ENCODE data around the gene BTG4. TPM values are rescaled to one million over a fixed set of nuclear protein-coding genes. Genes with fewer than 3 reads are reported as not detected.
A peak's percentile ranks its signal among the peaks of the same experiment; 100 is the strongest.

The BTG4 gene
- total and polyA plus RNA-seq, 2 experiments from 2014 or later: 0.33 TPM; not detected in 1

DNA sequence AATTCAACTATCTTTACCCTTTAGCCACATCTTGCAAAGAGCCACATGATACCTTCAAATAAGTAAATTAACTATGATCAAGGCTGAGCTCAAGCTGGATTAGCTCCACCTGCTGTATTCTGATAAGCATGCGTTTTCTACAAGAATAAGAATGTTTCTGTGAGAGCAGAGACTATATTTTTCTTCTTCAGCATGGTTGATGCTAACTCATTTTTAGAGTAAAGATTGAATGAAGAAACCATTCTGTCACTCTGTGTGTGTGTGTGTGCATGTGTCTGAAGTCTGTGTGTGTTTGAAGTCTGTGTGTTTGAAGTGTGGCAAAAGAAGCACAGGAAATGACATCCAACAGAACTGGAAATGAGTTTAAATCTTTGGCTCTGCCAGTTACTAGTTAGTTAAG is 16.4 kb upstream of the BTG4 start:
- Histone ChIP-seq H3K79me2 (ENCODE audit: insufficient read depth) (no peaks in the 10 kb centered on the region), H3K4me1 (ENCODE audit: insufficient read depth) (peaks cover 53% of the 10 kb centered on the region), H3K9ac (no peak overlapping the region), H3K27me3 (replicated peaks; ENCODE audit: insufficient read depth) (no peaks in the 10 kb centered on the region), H3K9me2 (ENCODE audit: insufficient read depth) (no peaks in the 10 kb centered on the region), H3K27ac (no peak overlapping the region), H3K9me3 (ENCODE audit: low read depth) (no peaks in the 10 kb centered on the region), H3K4me2 (ENCODE audit: unreplicated experiment) (no peak overlapping the region), H3F3A (ENCODE audit: insufficient read depth) (peaks cover 38% of the 10 kb centered on the region), H2AFZ (peak overlapping the region; percentile 5; the same call in 1 of the 2 replicates), H3K36me3 (ENCODE audit: low read depth) (no peaks in the 10 kb centered on the region), H4K20me1 (ENCODE audit: insufficient read depth) (no peaks in the 10 kb centered on the region), H3K4me3 (no peak overlapping the region)
- in situ Hi-C loops (cut with MboI): no loop called here
- TF ChIP-seq EZH2 (IDR thresholded peaks at IDR 0.05; ENCODE audit: insufficient read depth, poor library complexity, severe bottlenecking) (no peak), EZH2phosphoT487 (IDR thresholded peaks at IDR 0.05; ENCODE audit: insufficient read depth, low read depth) (no peak)
- 56 to 65% methylated on average over 1 of the region's 1 CpG for WGBS, 2 experiments (ENCODE audit: low coverage in 1 of 2, low lambda C conversion rate in 2 of 2, missing lambda C conversion rate in 2 of 2)
- DNase-seq: no peak

DNA sequence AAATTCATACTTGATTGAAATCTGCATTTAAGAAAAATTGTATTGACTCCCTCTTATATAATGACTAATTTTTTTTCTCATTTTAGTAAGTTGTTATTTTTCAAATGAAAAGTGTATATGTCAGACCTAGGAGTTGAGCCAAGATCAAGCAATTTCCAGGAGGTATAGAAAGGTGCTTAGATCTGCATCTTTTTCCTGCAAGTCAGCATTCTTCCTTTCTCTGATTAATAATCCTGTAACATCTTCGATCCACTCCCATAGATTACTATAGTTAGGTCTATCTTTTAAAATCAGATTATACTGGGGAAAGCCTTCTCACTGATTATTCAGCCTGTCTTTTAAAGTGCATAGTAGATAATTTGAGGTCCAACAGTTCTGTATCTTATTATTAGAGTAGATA is 15.1 kb upstream of the BTG4 start:
- in situ Hi-C loops (cut with MboI): no loop called here
- WGBS, 2 experiments (ENCODE audit: low coverage in 1 of 2, low lambda C conversion rate in 2 of 2, missing lambda C conversion rate in 2 of 2): 92 to 94% methylated on average over 1 of the region's 1 CpG
- H3K9ac ChIP-seq: no peak overlapping the region
- H3K27ac ChIP-seq: no peak overlapping the region
- no peak for TF ChIP-seq EZH2 (IDR thresholded peaks at IDR 0.05; ENCODE audit: insufficient read depth, poor library complexity, severe bottlenecking)
- H3F3A ChIP-seq (ENCODE audit: insufficient read depth): peaks cover 35% of the 10 kb centered on the region
- H3K36me3 ChIP-seq (ENCODE audit: low read depth): no peaks in the 10 kb centered on the region
- H2AFZ ChIP-seq: no peak overlapping the region
- no peaks in the 10 kb centered on the region for H3K9me3 ChIP-seq (ENCODE audit: low read depth)
- no peaks in the 10 kb centered on the region for H4K20me1 ChIP-seq (ENCODE audit: insufficient read depth)
- no peak overlapping the region for H3K4me3 ChIP-seq
- H3K79me2 ChIP-seq (ENCODE audit: insufficient read depth): no peaks in the 10 kb centered on the region
- no peaks in the 10 kb centered on the region for H3K9me2 ChIP-seq (ENCODE audit: insufficient read depth)
- peaks cover 51% of the 10 kb centered on the region for H3K4me1 ChIP-seq (ENCODE audit: insufficient read depth)
- no peak overlapping the region for H3K4me2 ChIP-seq (ENCODE audit: unreplicated experiment)
- H3K27me3 ChIP-seq (replicated peaks; ENCODE audit: insufficient read depth): no peaks in the 10 kb centered on the region
- no peak for DNase-seq

DNA sequence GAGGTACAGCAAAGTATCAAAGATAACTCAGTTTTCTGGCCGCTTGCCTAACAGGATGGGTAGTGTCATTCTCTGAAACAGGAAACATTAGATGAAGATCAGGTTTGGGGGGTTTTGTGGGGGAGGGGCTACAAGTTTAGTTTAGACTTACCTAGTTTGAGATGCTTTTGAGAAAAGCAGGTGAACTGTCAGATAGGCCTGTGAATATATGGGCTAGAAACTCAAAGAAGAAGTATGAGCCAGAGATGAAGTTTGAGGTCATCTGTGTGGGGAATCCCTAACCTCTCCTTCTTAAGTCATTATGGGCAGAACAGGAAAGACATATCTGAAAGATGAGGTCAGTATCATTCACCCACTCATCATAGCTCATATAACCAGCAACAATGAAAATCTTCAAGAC is 14.3 kb upstream of the BTG4 start:
- Histone ChIP-seq H3K27ac (peak overlapping the region; percentile 30; the same call in 1 of the 2 replicates), H3K4me3 (no peak overlapping the region), H3K9ac (no peak overlapping the region), H3K27me3 (replicated peaks; ENCODE audit: insufficient read depth) (no peaks in the 10 kb centered on the region), H3K4me1 (ENCODE audit: insufficient read depth) (peaks cover 48% of the 10 kb centered on the region), H4K20me1 (ENCODE audit: insufficient read depth) (no peaks in the 10 kb centered on the region), H3K79me2 (ENCODE audit: insufficient read depth) (no peaks in the 10 kb centered on the region), H3K36me3 (ENCODE audit: low read depth) (no peaks in the 10 kb centered on the region), H3K9me2 (ENCODE audit: insufficient read depth) (no peaks in the 10 kb centered on the region), H2AFZ (no peak overlapping the region), H3K9me3 (ENCODE audit: low read depth) (no peaks in the 10 kb centered on the region), H3F3A (ENCODE audit: insufficient read depth) (peaks cover 29% of the 10 kb centered on the region), H3K4me2 (ENCODE audit: unreplicated experiment) (peak overlapping the region; percentile 17)
- 94 to 97% methylated on average over 1 of the region's 1 CpG for WGBS, 2 experiments (ENCODE audit: low coverage in 1 of 2, low lambda C conversion rate in 2 of 2, missing lambda C conversion rate in 2 of 2)
- TF ChIP-seq EZH2 (IDR thresholded peaks at IDR 0.05; ENCODE audit: insufficient read depth, poor library complexity, severe bottlenecking) (no peak), EZH2phosphoT487 (IDR thresholded peaks at IDR 0.05; ENCODE audit: insufficient read depth, low read depth) (no peak)
- peak; percentile 86 for DNase-seq
- in situ Hi-C loops (cut with MboI): no loop called here

DNA sequence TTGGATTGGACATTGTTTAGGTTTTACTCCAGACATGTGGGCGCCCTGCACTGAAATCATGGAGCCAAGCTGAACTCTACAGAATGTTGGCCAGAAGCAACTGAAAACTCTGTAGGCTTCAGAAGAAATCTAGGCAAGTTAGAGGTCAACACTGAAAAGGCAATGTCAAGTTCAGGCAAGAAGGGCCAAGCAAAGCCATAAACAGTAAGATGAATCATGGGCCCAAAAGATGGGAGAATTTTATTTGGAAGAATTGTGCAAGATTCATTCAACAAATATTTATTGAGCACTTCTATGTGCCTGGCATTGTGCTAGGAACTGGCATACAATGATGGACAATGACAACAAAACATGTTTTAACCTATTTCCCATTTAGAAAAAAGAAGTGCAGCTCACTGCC is 13.3 kb upstream of the BTG4 start:
- Histone ChIP-seq H3K4me3 (no peak overlapping the region), H3F3A (ENCODE audit: insufficient read depth) (peaks cover 25% of the 10 kb centered on the region), H3K9me2 (ENCODE audit: insufficient read depth) (no peaks in the 10 kb centered on the region), H3K27ac (no peak overlapping the region), H3K4me1 (ENCODE audit: insufficient read depth) (peaks cover 48% of the 10 kb centered on the region), H3K9ac (no peak overlapping the region), H3K79me2 (ENCODE audit: insufficient read depth) (no peaks in the 10 kb centered on the region), H3K4me2 (ENCODE audit: unreplicated experiment) (no peak overlapping the region), H3K27me3 (replicated peaks; ENCODE audit: insufficient read depth) (no peaks in the 10 kb centered on the region), H2AFZ (no peak overlapping the region), H3K9me3 (ENCODE audit: low read depth) (no peaks in the 10 kb centered on the region), H4K20me1 (ENCODE audit: insufficient read depth) (no peaks in the 10 kb centered on the region), H3K36me3 (ENCODE audit: low read depth) (no peaks in the 10 kb centered on the region)
- WGBS, 2 experiments (ENCODE audit: low coverage in 1 of 2, low lambda C conversion rate in 2 of 2, missing lambda C conversion rate in 2 of 2): 92 to 100% methylated on average over 1 of the region's 1 CpG
- in situ Hi-C loops (cut with MboI): no loop called here
- TF ChIP-seq EZH2 (IDR thresholded peaks at IDR 0.05; ENCODE audit: insufficient read depth, poor library complexity, severe bottlenecking): no peak
- no peak for TF ChIP-seq EZH2phosphoT487 (IDR thresholded peaks at IDR 0.05; ENCODE audit: insufficient read depth, low read depth)
- DNase-seq: no peak

DNA sequence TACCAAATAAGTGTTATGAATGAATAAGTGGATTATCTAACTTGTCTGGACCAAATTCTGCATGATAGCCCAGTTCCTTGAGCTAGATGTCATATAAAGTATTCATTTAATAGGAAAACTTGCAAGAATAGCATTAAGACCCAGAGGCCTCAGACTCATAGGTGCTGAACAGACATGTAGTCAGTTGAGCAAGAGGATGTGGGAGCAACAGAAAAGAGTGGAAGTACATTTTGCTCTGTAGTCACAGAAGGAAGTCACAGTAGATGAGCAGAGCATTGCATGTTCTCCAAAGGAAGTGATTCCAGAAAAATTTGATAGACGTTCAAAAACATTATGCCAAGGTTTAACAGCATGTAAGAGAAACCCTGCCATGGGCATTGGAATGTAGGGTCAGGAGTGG is 11.9 kb upstream of the BTG4 start:
- H3F3A ChIP-seq (ENCODE audit: insufficient read depth): peaks cover 19% of the 10 kb centered on the region
- H4K20me1 ChIP-seq (ENCODE audit: insufficient read depth): no peaks in the 10 kb centered on the region
- H2AFZ ChIP-seq: no peak overlapping the region
- H3K79me2 ChIP-seq (ENCODE audit: insufficient read depth): no peaks in the 10 kb centered on the region
- 37 to 56% methylated on average over 1 of the region's 1 CpG for WGBS, 2 experiments (ENCODE audit: low coverage in 1 of 2, low lambda C conversion rate in 2 of 2, missing lambda C conversion rate in 2 of 2)
- no peak overlapping the region for H3K9ac ChIP-seq
- no peaks in the 10 kb centered on the region for H3K27me3 ChIP-seq (replicated peaks; ENCODE audit: insufficient read depth)
- DNase-seq: peak; percentile 27
- TF ChIP-seq EZH2 (IDR thresholded peaks at IDR 0.05; ENCODE audit: insufficient read depth, poor library complexity, severe bottlenecking) (no peak), EZH2phosphoT487 (IDR thresholded peaks at IDR 0.05; ENCODE audit: insufficient read depth, low read depth) (no peak)
- H3K27ac ChIP-seq: no peak overlapping the region
- no peak overlapping the region for H3K4me2 ChIP-seq (ENCODE audit: unreplicated experiment)
- H3K4me3 ChIP-seq: no peak overlapping the region
- no peaks in the 10 kb centered on the region for H3K9me2 ChIP-seq (ENCODE audit: insufficient read depth)
- H3K4me1 ChIP-seq (ENCODE audit: insufficient read depth): peaks cover 42% of the 10 kb centered on the region
- H3K9me3 ChIP-seq (ENCODE audit: low read depth): no peaks in the 10 kb centered on the region
- no peaks in the 10 kb centered on the region for H3K36me3 ChIP-seq (ENCODE audit: low read depth)
- in situ Hi-C loops (cut with MboI): no loop called here

Data from GM23248 (cell line).